Right cardiac atrium (tissue), 5 donors: ENCODE data around the gene FAM76B. TPM values are rescaled to one million over a fixed set of nuclear protein-coding genes. Genes with fewer than 3 reads are reported as not detected.
A peak's percentile ranks its signal among the peaks of the same experiment; 100 is the strongest.

Source experiments
- ATAC-seq, 2 donors: fragments of 200-7000 bp; cut with Tn5 transposase; one replicate each; pipeline versions ENCODE4 v1.8.0 to v1.9.1; 2020; ENCODE audit warnings: moderate library complexity in 2 of 2, mild to moderate bottlenecking in 1 of 2
- DNase-seq, 3 donors: peaks; one replicate each; pipeline ENCODE4 v3.0.0-alpha.2; 2020
- H3K27ac ChIP-seq: one replicate; pipeline ENCODE4 v1.5.1; 2013; ENCODE audit warnings: mild to moderate bottlenecking, low read length, control low read depth, moderate library complexity
- H3K27me3 ChIP-seq: one replicate; pipeline ENCODE4 v1.6.1; 2013; ENCODE audit not compliant: control insufficient read depth, insufficient read depth
- H3K4me1 ChIP-seq: one replicate; pipeline ENCODE4 v1.6.1; 2013; ENCODE audit warnings: low read length; ENCODE audit not compliant: control insufficient read depth, insufficient read depth
- H3K4me3 ChIP-seq: one replicate; pipeline ENCODE4 v1.5.1; 2013; ENCODE audit warnings: low read length, control low read depth
- H3K9me3 ChIP-seq: one replicate; pipeline ENCODE4 v1.6.1; 2013; ENCODE audit warnings: low read length; ENCODE audit not compliant: control insufficient read depth
- WGBS: extraction: QIAGEN DNeasy Blood & Tissue Kit; methylation state at CpG from one replicate; pipeline ENCODE4 v1.1.7; 2013; 5-methylcytosine and 5-hydroxymethylcytosine counted together
- intact Hi-C, 4 donors: fragments of 100-400 bp; cut with DNase I; formaldehyde crosslinking; loops; one replicate each; pipeline versions ENCODE4 v1.11.0 to v1.14.0; 2022 to 2023
- polyA plus RNA-seq: library from polyadenylated mRNA; stranded (reverse); fragments of 200-250 nt; gene quantifications from one replicate; pipeline ENCODE4 v1.2.3, GENCODE V29; 2013
- total RNA-seq, 4 donors: library from RNA; stranded (reverse); fragmentation: NEBNext Ultra II Directional; extraction: Animal tissue kit (Norgen Biotek cat#: 25700); gene quantifications; one replicate each; pipeline ENCODE4 v1.2.1, GENCODE V29; 2021
- donor health status: healthy with polysubstance abuse.
- donor health status: DM: no; HTN: yes; CAD: no.
- donor health status: DM: no; HTN: no; CAD: no.
- donor health status: DM: no; HTN: yes; CAD: no; lungs with severe emphysema.
- donor health status: DM: yes; HTN: yes; CAD: no.

FAM76B gene
- total and polyA plus RNA-seq, 5 donors, result 6.6 to 11.2 (median 9.7) TPM

DNA sequence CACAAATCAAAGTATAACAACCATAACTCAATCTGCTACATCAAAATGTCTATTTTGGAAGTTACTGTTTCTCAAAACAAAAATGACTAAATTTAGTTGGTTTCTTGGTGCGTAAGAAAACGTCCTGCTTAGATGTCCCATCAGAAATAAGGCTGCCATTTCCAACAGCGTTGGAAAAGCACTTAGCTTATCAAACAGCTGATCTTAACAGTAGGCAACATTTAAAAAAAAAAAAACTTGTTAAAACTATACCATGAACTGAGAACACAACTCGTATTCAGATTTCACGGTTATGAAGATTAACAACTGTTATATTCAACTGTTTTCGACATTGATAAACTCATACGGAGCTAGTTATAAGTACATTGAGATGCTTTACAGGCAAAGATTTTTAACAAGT is 3.1 kb upstream of the FAM76B start:
- DNase-seq (no peak), ATAC-seq (no peak)
- Histone ChIP-seq H3K4me3 (no peak overlapping the region), H3K4me1 (no peaks in the 10 kb centered on the region), H3K9me3 (no peaks in the 10 kb centered on the region), H3K27ac (no peak overlapping the region), H3K27me3 (no peaks in the 10 kb centered on the region)
- WGBS, result 90% methylated on average over 7 of the region's 7 CpGs
- intact Hi-C loops, result no loop called here

DNA sequence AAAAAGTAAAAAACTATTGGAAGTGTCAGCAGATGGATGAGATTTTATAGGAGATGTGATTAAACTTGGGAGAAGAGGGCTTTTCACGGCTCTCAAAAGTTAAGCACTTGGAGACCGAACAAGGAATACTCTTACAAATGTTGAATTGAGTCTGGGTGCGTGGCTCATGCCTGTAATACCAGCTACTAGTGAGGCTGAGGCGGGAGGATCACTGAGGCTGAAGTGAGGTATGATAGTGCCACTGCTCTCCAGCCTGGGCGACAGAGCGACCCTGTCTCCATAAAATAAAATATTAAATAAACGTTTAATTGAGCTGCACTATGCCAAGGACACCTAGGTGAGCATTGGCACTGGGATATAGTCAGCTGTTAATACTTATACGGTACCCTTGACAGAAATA is 2.6 kb upstream of the FAM76B start:
- Histone ChIP-seq H3K27me3 (no peaks in the 10 kb centered on the region), H3K4me3 (no peak overlapping the region), H3K9me3 (no peaks in the 10 kb centered on the region), H3K4me1 (no peaks in the 10 kb centered on the region), H3K27ac (no peak overlapping the region)
- no peak for ATAC-seq
- 92% methylated on average over 8 of the region's 8 CpGs for WGBS
- intact Hi-C loops, result no loop called here
- DNase-seq, result peak in 1 of 3 donors; percentile 17

GRCh38 chr11:95791709-95792033 is 2.1 kb upstream of the FAM76B start:
- ATAC-seq, result no peak
- no peaks in the 10 kb centered on the region for H3K27me3 ChIP-seq
- WGBS, result 55% methylated on average over 8 of the region's 8 CpGs
- intact Hi-C loops, result no loop called here
- H3K27ac ChIP-seq, result no peak overlapping the region
- no peaks in the 10 kb centered on the region for H3K4me1 ChIP-seq
- peak overlapping the region; percentile 87 for H3K4me3 ChIP-seq
- H3K9me3 ChIP-seq, result no peaks in the 10 kb centered on the region
- no peak for DNase-seq

DNA sequence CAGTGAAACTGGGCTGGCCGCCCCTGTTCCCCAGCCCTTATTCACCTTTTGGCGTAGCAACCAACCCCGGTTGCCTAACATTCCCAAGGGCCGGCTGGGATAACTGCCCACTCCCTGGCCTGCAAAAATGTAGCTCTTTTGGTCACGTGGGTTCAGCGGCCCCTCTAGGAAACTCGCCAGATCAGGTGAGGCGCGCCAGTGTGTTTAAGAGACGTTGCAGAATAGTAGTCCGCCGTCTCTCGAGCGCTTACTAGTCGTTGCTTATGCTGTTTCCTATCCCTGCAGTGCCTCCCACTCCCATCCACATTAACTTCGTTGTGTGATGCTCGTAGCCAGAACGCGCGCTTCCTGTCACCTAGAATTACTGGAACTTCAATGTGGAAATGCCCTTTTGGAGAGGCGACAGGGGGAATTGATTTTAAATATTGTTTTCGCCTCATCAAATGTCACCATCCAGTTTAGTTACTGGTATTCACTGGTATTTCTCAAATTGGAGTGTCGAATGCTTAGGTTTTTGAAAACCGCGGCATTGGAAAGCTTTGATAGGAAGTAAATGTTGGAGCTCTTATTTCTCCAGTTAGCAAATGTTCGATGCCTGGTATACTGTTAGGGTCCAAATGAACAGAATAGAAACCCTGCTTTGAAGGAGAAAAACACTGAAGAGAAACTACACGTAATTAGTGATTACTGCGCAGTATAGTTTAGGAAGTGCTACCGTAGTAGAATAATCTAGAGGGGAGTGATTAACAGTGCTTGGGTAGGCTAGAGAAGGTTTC is 1.5 kb upstream of the FAM76B start:
- intact Hi-C loops, result no loop called here
- ATAC-seq (peak in 1 of 2 donors; percentile 0), DNase-seq (peak; percentile 65 to 79 (median 78))
- H3K4me3 ChIP-seq, result peak overlapping the region; percentile 87
- H3K27me3 ChIP-seq, result no peaks in the 10 kb centered on the region
- H3K27ac ChIP-seq, result peak overlapping the region; percentile 99
- no peaks in the 10 kb centered on the region for H3K9me3 ChIP-seq
- H3K4me1 ChIP-seq, result no peaks in the 10 kb centered on the region
- WGBS, result 5% methylated on average over 29 of the region's 29 CpGs

DNA sequence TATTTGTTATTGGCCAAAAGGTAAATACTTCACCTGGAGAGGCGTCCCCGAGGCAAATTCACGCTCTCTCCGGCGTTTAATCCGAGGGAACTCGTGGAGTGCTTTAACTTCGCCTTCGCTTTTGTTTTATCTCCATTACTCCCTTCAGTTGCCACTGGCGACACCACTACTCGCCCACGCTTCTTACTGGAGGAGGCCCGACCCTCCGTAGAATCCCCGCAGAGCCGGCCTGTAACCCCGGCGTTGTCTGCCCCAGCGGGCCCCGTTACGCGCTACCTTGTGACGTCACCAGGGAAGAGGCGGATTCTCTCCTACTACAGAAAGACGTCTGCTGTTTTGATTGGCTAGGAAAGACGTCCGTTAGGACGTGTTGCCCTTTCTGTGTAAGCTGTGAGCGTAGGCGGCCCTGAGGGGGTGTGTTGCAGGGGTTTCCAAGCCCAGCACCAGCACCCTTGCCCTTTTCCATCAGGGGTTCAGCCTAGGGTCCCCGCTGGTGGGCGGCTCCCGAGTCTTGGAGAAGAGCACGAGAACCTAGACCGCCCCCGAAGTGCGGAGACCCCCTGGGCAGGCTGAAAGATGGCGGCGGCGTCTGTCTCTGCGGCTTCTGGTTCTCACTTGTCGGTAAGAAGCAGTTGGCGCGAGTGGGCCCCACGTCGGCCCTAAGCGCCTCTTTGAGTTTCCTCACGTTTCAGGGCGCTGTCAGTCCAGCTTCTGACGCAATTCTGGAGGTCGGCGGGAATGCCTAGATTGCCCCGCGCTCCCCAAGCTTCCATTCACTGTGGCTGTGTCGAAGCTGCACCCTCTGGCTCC is 746 bp upstream of the FAM76B start, which contains the start of gene CEP57:
Gene CEP57 (plus strand): TSS at position 376 of the 810 bp plus-strand sequence. CDS start 201 bp downstream, at position 577.
- DNase-seq, result peak; percentile 95 to 96 (median 95)
- no peaks in the 10 kb centered on the region for H3K27me3 ChIP-seq
- H3K4me1 ChIP-seq, result no peaks in the 10 kb centered on the region
- no peaks in the 10 kb centered on the region for H3K9me3 ChIP-seq
- WGBS, result 0% methylated on average over 55 of the region's 55 CpGs
- H3K4me3 ChIP-seq, result peak within 1 kb of the TSS; percentile 87
- intact Hi-C loops, result no loop called here
- peak within 1 kb of the TSS; percentile 99 for H3K27ac ChIP-seq
- ATAC-seq, result peak; percentile 94

- Histone ChIP-seq H3K4me1 (no peaks in the 10 kb centered on the region), H3K9me3 (no peaks in the 10 kb centered on the region), H3K27me3 (no peaks in the 10 kb centered on the region), H3K4me3 (peak overlapping the region; percentile 87), H3K27ac (peak overlapping the region; percentile 96)
- ATAC-seq (peak in 1 of 2 donors; percentile 0), DNase-seq (no peak)
- intact Hi-C loops, result no loop called here
- under 1% methylated on average over 34 of the region's 34 CpGs for WGBS
Observed at GRCh38 chr11:95788921-95789505, 569 bp downstream of the FAM76B start.

- ATAC-seq (no peak), DNase-seq (no peak)
- no peaks in the 10 kb centered on the region for H3K4me1 ChIP-seq
- H3K4me3 ChIP-seq, result no peak overlapping the region
- H3K27ac ChIP-seq, result no peak overlapping the region
- intact Hi-C loops, result no loop called here
- WGBS, result 82% methylated on average over 2 of the region's 2 CpGs
- no peaks in the 10 kb centered on the region for H3K27me3 ChIP-seq
- H3K9me3 ChIP-seq, result no peaks in the 10 kb centered on the region
Observed at GRCh38 chr11:95780544-95780943, 9.0 kb downstream of the FAM76B start.

DNA sequence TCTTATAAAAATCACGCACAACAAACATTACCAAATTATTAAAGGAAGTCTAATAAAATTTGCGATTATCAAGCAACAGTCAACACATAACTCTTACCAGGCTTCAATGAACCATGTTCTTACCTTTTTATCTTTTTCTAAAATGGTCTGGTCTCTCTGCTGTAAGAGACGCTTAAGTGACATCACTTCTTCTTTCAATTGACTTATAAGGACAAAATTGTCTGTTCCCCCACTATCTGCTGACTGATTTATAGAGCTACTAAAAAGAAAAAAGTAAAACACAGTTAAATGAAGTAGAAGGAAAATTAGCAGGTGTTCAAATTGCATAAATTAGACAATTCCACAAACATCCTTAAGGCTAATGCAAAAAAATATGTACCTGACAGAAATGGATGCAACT is 10.9 kb downstream of the FAM76B start:
- intact Hi-C loops, result no loop called here
- Histone ChIP-seq H3K27me3 (no peaks in the 10 kb centered on the region), H3K4me1 (no peaks in the 10 kb centered on the region), H3K27ac (no peak overlapping the region), H3K4me3 (no peak overlapping the region), H3K9me3 (no peaks in the 10 kb centered on the region)
- no peak for DNase-seq
- ATAC-seq, result no peak
- WGBS, result 94% methylated on average over 3 of the region's 3 CpGs

DNA sequence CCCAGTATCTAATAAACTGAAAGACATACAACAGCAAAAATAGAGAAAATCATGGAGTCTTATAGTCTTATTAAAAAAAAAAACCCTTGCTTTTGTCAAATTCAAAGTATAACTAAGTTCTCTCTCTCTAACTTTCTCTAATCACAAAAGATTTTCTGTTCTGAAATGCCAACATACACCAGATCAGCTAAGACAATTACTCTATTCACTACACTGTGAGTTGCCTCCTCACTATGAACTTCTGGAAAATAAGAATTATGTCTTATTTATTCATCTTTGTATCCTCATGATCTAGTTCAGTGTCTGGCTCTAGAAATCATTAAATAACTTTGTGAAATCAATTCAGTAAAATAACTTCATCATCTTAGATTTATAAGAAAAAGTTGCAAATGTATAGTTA is 12.7 kb downstream of the FAM76B start:
- Histone ChIP-seq H3K27me3 (no peaks in the 10 kb centered on the region), H3K9me3 (no peaks in the 10 kb centered on the region), H3K4me1 (no peaks in the 10 kb centered on the region), H3K27ac (no peak overlapping the region), H3K4me3 (no peak overlapping the region)
- DNase-seq, result no peak
- no peak for ATAC-seq
- intact Hi-C loops, result no loop called here

DNA sequence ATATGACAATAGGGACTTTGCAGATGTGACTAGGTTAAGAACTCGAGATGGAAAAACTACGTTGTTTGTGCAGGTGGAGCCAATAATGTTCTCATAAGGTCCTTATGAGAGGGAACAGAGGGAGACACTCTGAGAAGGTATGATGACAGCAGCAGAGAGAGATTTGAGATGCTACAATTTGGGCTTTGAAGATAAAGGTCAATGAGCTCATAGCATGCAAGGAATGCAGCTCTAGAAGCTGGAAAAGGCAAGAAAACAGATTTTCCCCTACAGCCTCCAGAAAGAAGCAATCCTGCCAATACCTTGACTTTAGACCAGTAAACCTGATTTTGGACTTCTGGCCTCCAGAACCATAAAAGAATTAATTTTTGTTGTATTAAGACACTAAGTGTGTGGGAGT is 21.1 kb downstream of the FAM76B start:
- intact Hi-C loops, result loop anchor here in 2 of 4 donors (5.0 to 10.0 kb wide), 2 partner anchors 616 to 704 kb away; partner anchors contain the start of gene SRSF8 (in 1 of the 2)
- Histone ChIP-seq H3K27me3 (no peaks in the 10 kb centered on the region), H3K9me3 (no peaks in the 10 kb centered on the region), H3K4me3 (no peak overlapping the region), H3K27ac (no peak overlapping the region), H3K4me1 (no peaks in the 10 kb centered on the region)
- WGBS, result 62% methylated on average over 2 of the region's 2 CpGs
- ATAC-seq, result no peak
- no peak for DNase-seq

GRCh38 chr11:95767498-95767897 is 22.1 kb downstream of the FAM76B start:
- H3K4me1 ChIP-seq, result no peaks in the 10 kb centered on the region
- no peaks in the 10 kb centered on the region for H3K9me3 ChIP-seq
- peak in 1 of 2 donors; percentile 54 for ATAC-seq
- intact Hi-C loops, result loop anchor here in 2 of 4 donors (5.0 to 10.0 kb wide), 2 partner anchors 615 to 703 kb away; partner anchors contain the start of gene SRSF8 (in 1 of the 2)
- no peaks in the 10 kb centered on the region for H3K27me3 ChIP-seq
- no peak overlapping the region for H3K4me3 ChIP-seq
- H3K27ac ChIP-seq, result no peak overlapping the region
- 68% methylated on average over 1 of the region's 1 CpG for WGBS
- no peak for DNase-seq
